ENCODE data around the gene ANKRD12. TPM values are rescaled to one million over a fixed set of nuclear protein-coding genes. Genes with fewer than 3 reads are reported as not detected.
"Not testable (repeated sequence)": the region's sequence is repeated elsewhere in the genome, so short reads cannot be mapped to it uniquely, and the experiment has no call there.

Gene ANKRD12
- polyA plus RNA-seq, 1 donor from 2014 or later: 32.3 TPM

DNA sequence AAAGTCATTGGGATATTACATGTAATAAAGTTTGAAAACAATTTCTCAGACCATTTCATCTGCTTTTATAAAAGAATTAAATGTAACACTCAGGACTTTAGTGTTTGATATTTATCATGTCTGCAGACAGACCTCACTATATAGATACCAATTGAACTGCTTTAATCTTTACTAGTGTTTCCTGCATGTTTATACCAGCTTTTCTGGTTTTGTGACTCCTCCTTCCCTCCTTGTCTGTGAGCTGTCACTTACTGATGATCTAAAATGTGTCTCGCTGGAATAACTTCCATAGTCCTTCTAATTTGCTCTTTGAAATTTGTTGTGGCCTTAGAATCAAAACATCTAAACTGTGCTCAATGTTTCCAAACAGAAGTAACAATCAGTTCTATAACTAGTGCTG lies 126.7 kb downstream of the ANKRD12 start:
- H3K27me3 ChIP-seq (ENCODE audit: insufficient read depth, low read depth, low read length): no peaks in the 10 kb centered on the region
- H3F3A ChIP-seq (ENCODE audit: insufficient read depth, low read length, poor library complexity, severe bottlenecking): no peaks in the 10 kb centered on the region
- H3K9me2 ChIP-seq (ENCODE audit: insufficient read depth, low read length): no peaks in the 10 kb centered on the region
- H4K20me1 ChIP-seq (ENCODE audit: insufficient read depth): no peaks in the 10 kb centered on the region
- peaks cover 26% of the 10 kb centered on the region for H3K36me3 ChIP-seq (ENCODE audit: insufficient read depth, low read length)
- H3K4me3 ChIP-seq (ENCODE audit: low read length): no peak overlapping the region
- no peak overlapping the region for H3K9ac ChIP-seq (ENCODE audit: low read length)
- H3K4me2 ChIP-seq (ENCODE audit: low read length): no peak overlapping the region
- H3K27ac ChIP-seq (ENCODE audit: low read length): no peak overlapping the region
- H2AFZ ChIP-seq (ENCODE audit: low read depth, low read length): no peak overlapping the region
- no peaks in the 10 kb centered on the region for H3K79me2 ChIP-seq (replicated peaks; ENCODE audit: insufficient read depth, low read length)
- TF ChIP-seq MXI1 (conservative IDR thresholded peaks at IDR 0.05; ENCODE audit: poor library complexity, severe bottlenecking) (no peak), EP300 (conservative IDR thresholded peaks at IDR 0.05; ENCODE audit: poor library complexity, severe bottlenecking) (no peak), RAD21 (conservative IDR thresholded peaks at IDR 0.05) (no peak), SMC3 (conservative IDR thresholded peaks at IDR 0.05; ENCODE audit: poor library complexity) (no peak), EZH2 (IDR thresholded peaks at IDR 0.05; ENCODE audit: borderline replicate concordance, insufficient read depth, low read length, poor library complexity, severe bottlenecking) (no peak), POLR2AphosphoS5 (IDR thresholded peaks at IDR 0.05) (no peak), TAF1 (IDR thresholded peaks at IDR 0.05; ENCODE audit: low read depth) (no peak)
- TF ChIP-seq, protein P1, sequence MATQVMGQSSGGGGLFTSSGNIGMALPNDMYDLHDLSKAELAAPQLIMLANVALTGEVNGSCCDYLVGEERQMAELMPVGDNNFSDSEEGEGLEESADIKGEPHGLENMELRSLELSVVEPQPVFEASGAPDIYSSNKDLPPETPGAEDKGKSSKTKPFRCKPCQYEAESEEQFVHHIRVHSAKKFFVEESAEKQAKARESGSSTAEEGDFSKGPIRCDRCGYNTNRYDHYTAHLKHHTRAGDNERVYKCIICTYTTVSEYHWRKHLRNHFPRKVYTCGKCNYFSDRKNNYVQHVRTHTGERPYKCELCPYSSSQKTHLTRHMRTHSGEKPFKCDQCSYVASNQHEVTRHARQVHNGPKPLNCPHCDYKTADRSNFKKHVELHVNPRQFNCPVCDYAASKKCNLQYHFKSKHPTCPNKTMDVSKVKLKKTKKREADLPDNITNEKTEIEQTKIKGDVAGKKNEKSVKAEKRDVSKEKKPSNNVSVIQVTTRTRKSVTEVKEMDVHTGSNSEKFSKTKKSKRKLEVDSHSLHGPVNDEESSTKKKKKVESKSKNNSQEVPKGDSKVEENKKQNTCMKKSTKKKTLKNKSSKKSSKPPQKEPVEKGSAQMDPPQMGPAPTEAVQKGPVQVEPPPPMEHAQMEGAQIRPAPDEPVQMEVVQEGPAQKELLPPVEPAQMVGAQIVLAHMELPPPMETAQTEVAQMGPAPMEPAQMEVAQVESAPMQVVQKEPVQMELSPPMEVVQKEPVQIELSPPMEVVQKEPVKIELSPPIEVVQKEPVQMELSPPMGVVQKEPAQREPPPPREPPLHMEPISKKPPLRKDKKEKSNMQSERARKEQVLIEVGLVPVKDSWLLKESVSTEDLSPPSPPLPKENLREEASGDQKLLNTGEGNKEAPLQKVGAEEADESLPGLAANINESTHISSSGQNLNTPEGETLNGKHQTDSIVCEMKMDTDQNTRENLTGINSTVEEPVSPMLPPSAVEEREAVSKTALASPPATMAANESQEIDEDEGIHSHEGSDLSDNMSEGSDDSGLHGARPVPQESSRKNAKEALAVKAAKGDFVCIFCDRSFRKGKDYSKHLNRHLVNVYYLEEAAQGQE (IDR thresholded peaks at IDR 0.05; ENCODE audit: borderline replicate concordance): no peak
- TF ChIP-seq, protein P2, sequence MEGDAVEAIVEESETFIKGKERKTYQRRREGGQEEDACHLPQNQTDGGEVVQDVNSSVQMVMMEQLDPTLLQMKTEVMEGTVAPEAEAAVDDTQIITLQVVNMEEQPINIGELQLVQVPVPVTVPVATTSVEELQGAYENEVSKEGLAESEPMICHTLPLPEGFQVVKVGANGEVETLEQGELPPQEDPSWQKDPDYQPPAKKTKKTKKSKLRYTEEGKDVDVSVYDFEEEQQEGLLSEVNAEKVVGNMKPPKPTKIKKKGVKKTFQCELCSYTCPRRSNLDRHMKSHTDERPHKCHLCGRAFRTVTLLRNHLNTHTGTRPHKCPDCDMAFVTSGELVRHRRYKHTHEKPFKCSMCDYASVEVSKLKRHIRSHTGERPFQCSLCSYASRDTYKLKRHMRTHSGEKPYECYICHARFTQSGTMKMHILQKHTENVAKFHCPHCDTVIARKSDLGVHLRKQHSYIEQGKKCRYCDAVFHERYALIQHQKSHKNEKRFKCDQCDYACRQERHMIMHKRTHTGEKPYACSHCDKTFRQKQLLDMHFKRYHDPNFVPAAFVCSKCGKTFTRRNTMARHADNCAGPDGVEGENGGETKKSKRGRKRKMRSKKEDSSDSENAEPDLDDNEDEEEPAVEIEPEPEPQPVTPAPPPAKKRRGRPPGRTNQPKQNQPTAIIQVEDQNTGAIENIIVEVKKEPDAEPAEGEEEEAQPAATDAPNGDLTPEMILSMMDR (IDR thresholded peaks at IDR 0.05; ENCODE audit: poor library complexity, severe bottlenecking): no peak
- no peaks in the 10 kb centered on the region for H3K9me3 ChIP-seq (ENCODE audit: low read length)

DNA sequence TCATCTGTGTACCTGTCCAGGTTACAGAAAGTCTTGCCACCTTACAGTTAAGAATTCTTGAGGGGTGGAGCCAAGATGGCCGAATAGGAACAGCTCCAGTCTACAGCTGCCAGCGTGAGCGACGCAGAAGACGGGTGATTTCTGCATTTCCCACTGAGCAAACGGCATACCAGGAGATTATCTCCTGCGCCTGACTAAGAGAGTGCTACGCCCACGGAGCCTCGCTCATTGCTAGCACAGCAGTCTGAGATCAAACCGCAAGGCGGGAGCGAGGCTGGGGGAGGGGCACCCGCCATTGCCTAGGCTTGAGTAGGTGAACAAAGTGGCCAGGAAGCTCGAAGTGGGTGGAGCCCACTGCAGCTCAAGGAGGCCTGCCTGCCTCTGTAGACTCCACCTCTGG lies 128.2 kb downstream of the ANKRD12 start:
- H4K20me1 ChIP-seq (ENCODE audit: insufficient read depth); H3K9ac ChIP-seq (ENCODE audit: low read length); H3K9me3 ChIP-seq (ENCODE audit: low read length); H3K79me2 ChIP-seq (replicated peaks; ENCODE audit: insufficient read depth, low read length); H3K4me3 ChIP-seq (ENCODE audit: low read length); H3F3A ChIP-seq (ENCODE audit: insufficient read depth, low read length, poor library complexity, severe bottlenecking); H2AFZ ChIP-seq (ENCODE audit: low read depth, low read length); H3K9me2 ChIP-seq (ENCODE audit: insufficient read depth, low read length); H3K27ac ChIP-seq (ENCODE audit: low read length); H3K27me3 ChIP-seq (ENCODE audit: insufficient read depth, low read depth, low read length); H3K4me2 ChIP-seq (ENCODE audit: low read length): not testable (repeated sequence)
- H3K36me3 ChIP-seq (ENCODE audit: insufficient read depth, low read length): peaks cover 15% of the 10 kb centered on the region

DNA sequence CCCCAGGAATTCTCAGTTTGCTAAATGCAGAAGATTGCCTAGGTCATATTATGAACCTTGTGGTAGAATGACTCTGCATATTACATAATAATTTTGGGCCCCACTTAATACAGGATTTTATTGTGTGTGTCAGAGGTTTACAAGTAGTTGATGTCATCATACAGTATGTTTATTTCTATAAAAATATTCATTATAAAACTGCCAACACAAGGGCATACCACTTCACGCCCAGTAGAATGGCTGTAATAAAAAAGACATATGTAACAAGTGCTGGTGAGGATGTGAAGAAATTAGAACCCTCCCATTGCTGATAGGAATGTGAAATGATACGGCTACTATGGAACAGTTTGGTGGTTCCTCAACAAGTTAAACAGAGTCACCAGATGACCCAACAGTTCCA lies 136.6 kb downstream of the ANKRD12 start:
- Histone ChIP-seq H2AFZ (ENCODE audit: low read depth, low read length) (no peak overlapping the region), H3K79me2 (replicated peaks; ENCODE audit: insufficient read depth, low read length) (no peaks in the 10 kb centered on the region), H3K27ac (ENCODE audit: low read length) (no peak overlapping the region), H3F3A (ENCODE audit: insufficient read depth, low read length, poor library complexity, severe bottlenecking) (no peaks in the 10 kb centered on the region), H4K20me1 (ENCODE audit: insufficient read depth) (no peaks in the 10 kb centered on the region), H3K9ac (ENCODE audit: low read length) (no peak overlapping the region), H3K9me3 (ENCODE audit: low read length) (no peaks in the 10 kb centered on the region), H3K4me3 (ENCODE audit: low read length) (no peak overlapping the region), H3K4me2 (ENCODE audit: low read length) (no peak overlapping the region), H3K27me3 (ENCODE audit: insufficient read depth, low read depth, low read length) (no peaks in the 10 kb centered on the region), H3K36me3 (ENCODE audit: insufficient read depth, low read length) (peaks cover 8% of the 10 kb centered on the region), H3K9me2 (ENCODE audit: insufficient read depth, low read length) (no peaks in the 10 kb centered on the region)
- TF ChIP-seq EZH2 (IDR thresholded peaks at IDR 0.05; ENCODE audit: borderline replicate concordance, insufficient read depth, low read length, poor library complexity, severe bottlenecking) (no peak), TAF1 (IDR thresholded peaks at IDR 0.05; ENCODE audit: low read depth) (no peak), SMC3 (conservative IDR thresholded peaks at IDR 0.05; ENCODE audit: poor library complexity) (no peak), MXI1 (conservative IDR thresholded peaks at IDR 0.05; ENCODE audit: poor library complexity, severe bottlenecking) (no peak), POLR2AphosphoS5 (IDR thresholded peaks at IDR 0.05) (no peak), RAD21 (conservative IDR thresholded peaks at IDR 0.05) (no peak), EP300 (conservative IDR thresholded peaks at IDR 0.05; ENCODE audit: poor library complexity, severe bottlenecking) (no peak)
- TF ChIP-seq, protein P2 (IDR thresholded peaks at IDR 0.05; ENCODE audit: poor library complexity, severe bottlenecking): no peak
- TF ChIP-seq, protein P1 (IDR thresholded peaks at IDR 0.05; ENCODE audit: borderline replicate concordance): no peak

Measured in neural cell (in vitro differentiated cells).